H1 (cell line): ENCODE data around the gene RBM45. TPM values are rescaled to one million over a fixed set of nuclear protein-coding genes. Genes with fewer than 3 reads are reported as not detected.

Source experiments
- CHD2 ChIP-seq: IDR thresholded peaks from 2 replicates; pipeline ENCODE4 v1.6.1; 2012; ENCODE audit warnings: low read length, improper control_type of control experiment
- EGR1 ChIP-seq: IDR thresholded peaks from 2 replicates; pipeline ENCODE4 v1.6.1; 2011; ENCODE audit warnings: low read depth, low read length, borderline replicate concordance
- FOSL1 ChIP-seq: IDR thresholded peaks from 2 replicates; pipeline ENCODE4 v1.6.1; 2011; ENCODE audit warnings: mild to moderate bottlenecking, low read depth, low read length, moderate library complexity; ENCODE audit not compliant: insufficient read depth
- HDAC6 ChIP-seq: IDR thresholded peaks from one replicate; pipeline ENCODE4 v1.7.1; 2012; ENCODE audit warnings: low read depth, mild to moderate bottlenecking, inconsistent platforms, low read length, moderate library complexity
- polyA plus RNA-seq, 7 experiments: library from polyadenylated mRNA; depleted of rRNA in 3 of 7; stranded (reverse) in 5 of 7; unstranded in 2 of 7; fragments of >200 nt in 5 of 7; fragments of 200-250 nt in 2 of 7; gene quantifications; 1 replicate in 5 of 7; 2 replicates in 1 of 7; 4 replicates in 1 of 7; pipeline versions ENCODE4 v1.2.1 to v1.2.3, GENCODE V29; 2011 to 2013; ENCODE audit warnings: missing spikeins in 2 of 7, mixed read lengths in 2 of 7
- total RNA-seq: library from RNA; stranded (reverse); fragmentation: NEBNext Ultra II Directional; extraction: Animal tissue kit (Norgen Biotek cat#: 25700); gene quantifications from 2 replicates; pipeline ENCODE4 v1.2.1, GENCODE V29; 2021
- TF ChIP-seq, protein P1 (sequence below): fragments of 300-600 bp; sonication (generic); IDR thresholded peaks from 2 replicates; pipeline ENCODE4 v1.7.1; 2012; ENCODE audit warnings: low read length, moderate library complexity, mild to moderate bottlenecking, inconsistent platforms; ENCODE audit not compliant: insufficient replicate concordance

RBM45 gene
- total and polyA plus RNA-seq, 2 of the 8 experiments (the other 6 are each of a cell fraction or from before 2014, with no cell fraction given): 4.7 to 10.4 TPM

DNA sequence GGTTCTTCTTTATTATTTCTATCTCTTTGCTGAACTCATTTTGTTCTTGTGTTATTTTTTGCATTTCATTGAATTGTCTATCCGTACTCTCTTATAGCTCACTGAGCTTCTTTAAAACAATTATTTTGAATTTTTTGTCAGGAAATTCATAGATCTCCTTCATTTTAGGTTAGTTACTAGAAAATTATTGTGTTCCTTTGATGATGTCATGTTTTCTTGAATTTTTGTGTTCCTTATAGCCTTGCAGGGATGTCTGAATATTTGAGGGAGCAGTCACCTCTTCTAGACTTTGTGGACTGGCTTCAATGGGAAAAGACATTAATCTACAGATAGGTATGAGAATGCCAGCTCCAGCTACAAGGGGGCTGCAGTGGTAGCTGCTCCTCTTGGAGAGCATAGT lies 61.4 kb downstream of the RBM45 start (continued):
- TF ChIP-seq, protein P1, sequence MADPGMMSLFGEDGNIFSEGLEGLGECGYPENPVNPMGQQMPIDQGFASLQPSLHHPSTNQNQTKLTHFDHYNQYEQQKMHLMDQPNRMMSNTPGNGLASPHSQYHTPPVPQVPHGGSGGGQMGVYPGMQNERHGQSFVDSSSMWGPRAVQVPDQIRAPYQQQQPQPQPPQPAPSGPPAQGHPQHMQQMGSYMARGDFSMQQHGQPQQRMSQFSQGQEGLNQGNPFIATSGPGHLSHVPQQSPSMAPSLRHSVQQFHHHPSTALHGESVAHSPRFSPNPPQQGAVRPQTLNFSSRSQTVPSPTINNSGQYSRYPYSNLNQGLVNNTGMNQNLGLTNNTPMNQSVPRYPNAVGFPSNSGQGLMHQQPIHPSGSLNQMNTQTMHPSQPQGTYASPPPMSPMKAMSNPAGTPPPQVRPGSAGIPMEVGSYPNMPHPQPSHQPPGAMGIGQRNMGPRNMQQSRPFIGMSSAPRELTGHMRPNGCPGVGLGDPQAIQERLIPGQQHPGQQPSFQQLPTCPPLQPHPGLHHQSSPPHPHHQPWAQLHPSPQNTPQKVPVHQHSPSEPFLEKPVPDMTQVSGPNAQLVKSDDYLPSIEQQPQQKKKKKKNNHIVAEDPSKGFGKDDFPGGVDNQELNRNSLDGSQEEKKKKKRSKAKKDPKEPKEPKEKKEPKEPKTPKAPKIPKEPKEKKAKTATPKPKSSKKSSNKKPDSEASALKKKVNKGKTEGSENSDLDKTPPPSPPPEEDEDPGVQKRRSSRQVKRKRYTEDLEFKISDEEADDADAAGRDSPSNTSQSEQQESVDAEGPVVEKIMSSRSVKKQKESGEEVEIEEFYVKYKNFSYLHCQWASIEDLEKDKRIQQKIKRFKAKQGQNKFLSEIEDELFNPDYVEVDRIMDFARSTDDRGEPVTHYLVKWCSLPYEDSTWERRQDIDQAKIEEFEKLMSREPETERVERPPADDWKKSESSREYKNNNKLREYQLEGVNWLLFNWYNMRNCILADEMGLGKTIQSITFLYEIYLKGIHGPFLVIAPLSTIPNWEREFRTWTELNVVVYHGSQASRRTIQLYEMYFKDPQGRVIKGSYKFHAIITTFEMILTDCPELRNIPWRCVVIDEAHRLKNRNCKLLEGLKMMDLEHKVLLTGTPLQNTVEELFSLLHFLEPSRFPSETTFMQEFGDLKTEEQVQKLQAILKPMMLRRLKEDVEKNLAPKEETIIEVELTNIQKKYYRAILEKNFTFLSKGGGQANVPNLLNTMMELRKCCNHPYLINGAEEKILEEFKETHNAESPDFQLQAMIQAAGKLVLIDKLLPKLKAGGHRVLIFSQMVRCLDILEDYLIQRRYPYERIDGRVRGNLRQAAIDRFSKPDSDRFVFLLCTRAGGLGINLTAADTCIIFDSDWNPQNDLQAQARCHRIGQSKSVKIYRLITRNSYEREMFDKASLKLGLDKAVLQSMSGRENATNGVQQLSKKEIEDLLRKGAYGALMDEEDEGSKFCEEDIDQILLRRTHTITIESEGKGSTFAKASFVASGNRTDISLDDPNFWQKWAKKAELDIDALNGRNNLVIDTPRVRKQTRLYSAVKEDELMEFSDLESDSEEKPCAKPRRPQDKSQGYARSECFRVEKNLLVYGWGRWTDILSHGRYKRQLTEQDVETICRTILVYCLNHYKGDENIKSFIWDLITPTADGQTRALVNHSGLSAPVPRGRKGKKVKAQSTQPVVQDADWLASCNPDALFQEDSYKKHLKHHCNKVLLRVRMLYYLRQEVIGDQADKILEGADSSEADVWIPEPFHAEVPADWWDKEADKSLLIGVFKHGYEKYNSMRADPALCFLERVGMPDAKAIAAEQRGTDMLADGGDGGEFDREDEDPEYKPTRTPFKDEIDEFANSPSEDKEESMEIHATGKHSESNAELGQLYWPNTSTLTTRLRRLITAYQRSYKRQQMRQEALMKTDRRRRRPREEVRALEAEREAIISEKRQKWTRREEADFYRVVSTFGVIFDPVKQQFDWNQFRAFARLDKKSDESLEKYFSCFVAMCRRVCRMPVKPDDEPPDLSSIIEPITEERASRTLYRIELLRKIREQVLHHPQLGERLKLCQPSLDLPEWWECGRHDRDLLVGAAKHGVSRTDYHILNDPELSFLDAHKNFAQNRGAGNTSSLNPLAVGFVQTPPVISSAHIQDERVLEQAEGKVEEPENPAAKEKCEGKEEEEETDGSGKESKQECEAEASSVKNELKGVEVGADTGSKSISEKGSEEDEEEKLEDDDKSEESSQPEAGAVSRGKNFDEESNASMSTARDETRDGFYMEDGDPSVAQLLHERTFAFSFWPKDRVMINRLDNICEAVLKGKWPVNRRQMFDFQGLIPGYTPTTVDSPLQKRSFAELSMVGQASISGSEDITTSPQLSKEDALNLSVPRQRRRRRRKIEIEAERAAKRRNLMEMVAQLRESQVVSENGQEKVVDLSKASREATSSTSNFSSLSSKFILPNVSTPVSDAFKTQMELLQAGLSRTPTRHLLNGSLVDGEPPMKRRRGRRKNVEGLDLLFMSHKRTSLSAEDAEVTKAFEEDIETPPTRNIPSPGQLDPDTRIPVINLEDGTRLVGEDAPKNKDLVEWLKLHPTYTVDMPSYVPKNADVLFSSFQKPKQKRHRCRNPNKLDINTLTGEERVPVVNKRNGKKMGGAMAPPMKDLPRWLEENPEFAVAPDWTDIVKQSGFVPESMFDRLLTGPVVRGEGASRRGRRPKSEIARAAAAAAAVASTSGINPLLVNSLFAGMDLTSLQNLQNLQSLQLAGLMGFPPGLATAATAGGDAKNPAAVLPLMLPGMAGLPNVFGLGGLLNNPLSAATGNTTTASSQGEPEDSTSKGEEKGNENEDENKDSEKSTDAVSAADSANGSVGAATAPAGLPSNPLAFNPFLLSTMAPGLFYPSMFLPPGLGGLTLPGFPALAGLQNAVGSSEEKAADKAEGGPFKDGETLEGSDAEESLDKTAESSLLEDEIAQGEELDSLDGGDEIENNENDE: no peak
- TF ChIP-seq HDAC6 (no peak), CHD2 (no peak), EGR1 (no peak), FOSL1 (no peak)
